Ramos (cell line): Measurements from ENCODE around the gene MUSTN1.

Experiments used
- in situ Hi-C: fragments of 300-500 bp; cut with MboI; formaldehyde crosslinking; loops from one replicate; pipeline ENCODE4 v1.14.3; 2022; ENCODE audit warnings: low sequenced_read_pairs; ENCODE audit not compliant: unreplicated experiment

Gene MUSTN1

GRCh38 chr3:52854013-52854412 lies 19.2 kb upstream of the MUSTN1 start:
- in situ Hi-C loops = no loop called here

- in situ Hi-C loops = no loop called here
Measured at GRCh38 chr3:52852419-52852818, 17.6 kb upstream of the MUSTN1 start.

- in situ Hi-C loops = no loop called here
Measured at GRCh38 chr3:52851348-52851747, 16.5 kb upstream of the MUSTN1 start.

GRCh38 chr3:52849656-52850055 lies 14.8 kb upstream of the MUSTN1 start:
- in situ Hi-C loops = loop anchor here (5.0 kb wide), 1 partner anchor 223 kb away; no protein-coding TSS in a partner anchor

- in situ Hi-C loops = loop anchor here (5.0 kb wide), 1 partner anchor 224 kb away; no protein-coding TSS in a partner anchor
Measured at GRCh38 chr3:52848617-52849016, 13.8 kb upstream of the MUSTN1 start.

- in situ Hi-C loops = loop anchor here (5.0 kb wide), 1 partner anchor 225 kb away; no protein-coding TSS in a partner anchor
Measured at GRCh38 chr3:52847726-52848125, 12.9 kb upstream of the MUSTN1 start.

- in situ Hi-C loops = loop anchor here (5.0 kb wide), 1 partner anchor 225 kb away; no protein-coding TSS in a partner anchor
Measured at GRCh38 chr3:52847241-52847640, 12.4 kb upstream of the MUSTN1 start.

GRCh38 chr3:52846432-52846965 lies 11.7 kb upstream of the MUSTN1 start:
- in situ Hi-C loops = loop anchor here (5.0 kb wide), 1 partner anchor 226 kb away; no protein-coding TSS in a partner anchor

GRCh38 chr3:52845691-52846431 lies 11.0 kb upstream of the MUSTN1 start:
- in situ Hi-C loops = loop anchor here (5.0 kb wide), 1 partner anchor 226 kb away; no protein-coding TSS in a partner anchor

- in situ Hi-C loops = loop anchor here (5.0 kb wide), 1 partner anchor 227 kb away; no protein-coding TSS in a partner anchor
Measured at GRCh38 chr3:52845157-52845556, 10.3 kb upstream of the MUSTN1 start.

GRCh38 chr3:52844290-52844975 lies 9.6 kb upstream of the MUSTN1 start:
- in situ Hi-C loops = no loop called here

- in situ Hi-C loops = no loop called here
Measured at GRCh38 chr3:52843881-52844280, 9.1 kb upstream of the MUSTN1 start.

GRCh38 chr3:52843108-52843865 lies 8.5 kb upstream of the MUSTN1 start:
- in situ Hi-C loops = no loop called here

GRCh38 chr3:52842424-52842823 lies 7.6 kb upstream of the MUSTN1 start:
- in situ Hi-C loops = no loop called here

GRCh38 chr3:52841981-52842340 lies 7.1 kb upstream of the MUSTN1 start:
- in situ Hi-C loops = no loop called here

- in situ Hi-C loops = no loop called here
Measured at GRCh38 chr3:52841211-52841980, 6.6 kb upstream of the MUSTN1 start.

- in situ Hi-C loops = no loop called here
Measured at GRCh38 chr3:52839892-52840545, 5.2 kb upstream of the MUSTN1 start.

- in situ Hi-C loops = no loop called here
Measured at GRCh38 chr3:52839268-52839575, 4.4 kb upstream of the MUSTN1 start.

GRCh38 chr3:52838561-52839267 lies 3.9 kb upstream of the MUSTN1 start:
- in situ Hi-C loops = no loop called here
